OCI-LY3 (cell line): Measurements from ENCODE around the gene CMTM4.

Experiments used
- H2AFZ ChIP-seq: fragments of 200-600, 300-600 bp; shearing (Covaris generic); 2 replicates; pipeline ENCODE4 v1.6.0; 2014; ENCODE audit warnings: antibody characterized with exemption, low read depth, low read length
- H3K27ac ChIP-seq: fragments of 200-600, 300-600 bp; sonication (generic); 2 replicates; pipeline ENCODE4 v1.5.1; 2014; ENCODE audit warnings: mild to moderate bottlenecking, low read length, moderate library complexity, mixed read lengths
- H3K27me3 ChIP-seq: fragments of 200-600, 300-600 bp; sonication (generic); 2 replicates; pipeline ENCODE4 v1.6.1; 2014; ENCODE audit warnings: low read depth, low read length, mixed read lengths
- H3K36me3 ChIP-seq: fragments of 200-600, 300-600 bp; sonication (generic); replicated peaks from 2 replicates; pipeline ENCODE3; 2014; ENCODE audit warnings: low read depth, low read length, mixed read lengths
- H3K4me1 ChIP-seq: fragments of 300-600, 200-600 bp; sonication (generic); 2 replicates; pipeline ENCODE4 v1.6.1; 2014; ENCODE audit warnings: low read length, mixed read lengths
- H3K4me2 ChIP-seq: fragments of 200-600, 300-600 bp; sonication (generic); 2 replicates; pipeline ENCODE4 v1.6.1; 2014; ENCODE audit warnings: low read length, mixed read lengths
- H3K4me3 ChIP-seq: fragments of 300-600, 200-600 bp; sonication (generic); 2 replicates; pipeline ENCODE4 v1.5.1; 2014; ENCODE audit warnings: antibody characterized with exemption, mild to moderate bottlenecking, low read length, moderate library complexity
- H3K79me2 ChIP-seq: fragments of 300-600, 200-600 bp; shearing (Covaris generic); 2 replicates; pipeline ENCODE4 v1.6.1; 2014; ENCODE audit warnings: mild to moderate bottlenecking, low read length, mixed read lengths
- H3K9ac ChIP-seq: fragments of 300-600, 200-600 bp; shearing (Covaris generic); 2 replicates; pipeline ENCODE4 v1.6.0; 2014; ENCODE audit warnings: mild to moderate bottlenecking, low read length, moderate library complexity
- H3K9me3 ChIP-seq: fragments of 200-600, 300-600 bp; shearing (Covaris generic); 2 replicates; pipeline ENCODE4 v1.6.1; 2014; ENCODE audit warnings: low read length, mixed read lengths; ENCODE audit not compliant: insufficient read depth
- H4K20me1 ChIP-seq: fragments of 200-600, 300-600 bp; sonication (generic); 2 replicates; pipeline ENCODE4 v1.6.1; 2016; ENCODE audit warnings: low read length, mixed read lengths; ENCODE audit not compliant: insufficient read depth
- CTCF ChIP-seq: fragments of 200-600, 300-600 bp; sonication (generic); IDR thresholded peaks from 2 replicates; pipeline ENCODE4 v1.5.1; 2014; ENCODE audit warnings: antibody characterized with exemption, low read length, low read depth
- EZH2phosphoT487 ChIP-seq: fragments of 200-600 bp; shearing (Covaris generic); IDR thresholded peaks from 2 replicates; pipeline ENCODE4 v1.6.1; 2018; ENCODE audit warnings: antibody characterized with exemption, mixed run types, low read depth

The CMTM4 gene

GRCh38 chr16:66696669-66697630 is at the start of gene CMTM4:
TSS of gene CMTM4 (minus strand) at chr16:66696743. CDS start at chr16:66696525, 218 bp downstream.
- no peaks in the 10 kb centered on the region for H3K9me3 ChIP-seq
- no peaks in the 10 kb centered on the region for H3K79me2 ChIP-seq
- H3K4me2 ChIP-seq = peak within 1 kb of the TSS; percentile 95
- H3K4me1 ChIP-seq = peaks cover 12% of the 10 kb centered on the region
- H4K20me1 ChIP-seq = no peaks in the 10 kb centered on the region
- TF ChIP-seq CTCF (peak; percentile 43), EZH2phosphoT487 (no peak)
- H3K4me3 ChIP-seq = peak within 1 kb of the TSS; percentile 88
- no peaks in the 10 kb centered on the region for H3K36me3 ChIP-seq
- peak within 1 kb of the TSS; percentile 55 for H3K9ac ChIP-seq
- peak within 1 kb of the TSS; percentile 95 for H2AFZ ChIP-seq
- H3K27ac ChIP-seq = no peak within 1 kb of the TSS
- peaks cover 13% of the 10 kb centered on the region for H3K27me3 ChIP-seq

- Histone ChIP-seq H3K36me3 (peaks cover 32% of the 10 kb centered on the region), H2AFZ (no peak overlapping the region), H3K79me2 (peaks cover 39% of the 10 kb centered on the region), H3K4me3 (no peak overlapping the region), H3K4me2 (no peak overlapping the region), H3K4me1 (peaks cover 17% of the 10 kb centered on the region), H3K9ac (no peak overlapping the region), H3K27me3 (no peaks in the 10 kb centered on the region), H4K20me1 (peaks cover 8% of the 10 kb centered on the region), H3K27ac (no peak overlapping the region), H3K9me3 (no peaks in the 10 kb centered on the region)
- TF ChIP-seq EZH2phosphoT487 (no peak), CTCF (no peak)
Measured at GRCh38 chr16:66746048-66746447, 49.5 kb upstream of the CMTM4 start.

- no peaks in the 10 kb centered on the region for H3K9me3 ChIP-seq
- no peaks in the 10 kb centered on the region for H3K27me3 ChIP-seq
- H3K9ac ChIP-seq = no peak overlapping the region
- no peaks in the 10 kb centered on the region for H3K4me1 ChIP-seq
- peaks cover 14% of the 10 kb centered on the region for H4K20me1 ChIP-seq
- no peak overlapping the region for H2AFZ ChIP-seq
- no peak overlapping the region for H3K4me2 ChIP-seq
- peaks cover 47% of the 10 kb centered on the region for H3K36me3 ChIP-seq
- no peak overlapping the region for H3K27ac ChIP-seq
- peaks cover 18% of the 10 kb centered on the region; the same call in 1 of the 2 replicates for H3K79me2 ChIP-seq
- H3K4me3 ChIP-seq = no peak overlapping the region
- TF ChIP-seq EZH2phosphoT487 (no peak), CTCF (no peak)
Measured at GRCh38 chr16:66741950-66742808, 45.6 kb upstream of the CMTM4 start.
